Spleen (tissue), 7 donors: Measurements from ENCODE around the gene MRPL40.

Source experiments
- POLR2A ChIP-seq, 3 donors: fragments of 450-650 bp; IDR thresholded peaks; one replicate each; pipeline ENCODE4 v1.5.1; 2017; ENCODE audit warnings: antibody characterized with exemption in 3 of 3, mild to moderate bottlenecking in 1 of 3
- TF ChIP-seq, protein P1 (sequence below), 11 experiments: fragments of 200-600 bp in 7 of 11; fragments of 450-650 bp in 4 of 11; sonication (generic) in 4 of 11; IDR thresholded peaks in 8 of 11; conservative IDR thresholded peaks in 3 of 11; 1 replicate in 7 of 11; 2 replicates in 4 of 11; pipeline versions ENCODE4 v1.4.0 to v1.8.0; 2016 to 2021; ENCODE audit warnings: antibody characterized with exemption in 11 of 11, inconsistent platforms in 4 of 11, mild to moderate bottlenecking in 1 of 11
- donor health status: DM: no; HTN: no; CAD: no; lungs with moderate emphysema.
- donor health status: DM: no; HTN: no; CAD: no.
- donor health status: DM: no; HTN: no; CAD: no.

DNA sequence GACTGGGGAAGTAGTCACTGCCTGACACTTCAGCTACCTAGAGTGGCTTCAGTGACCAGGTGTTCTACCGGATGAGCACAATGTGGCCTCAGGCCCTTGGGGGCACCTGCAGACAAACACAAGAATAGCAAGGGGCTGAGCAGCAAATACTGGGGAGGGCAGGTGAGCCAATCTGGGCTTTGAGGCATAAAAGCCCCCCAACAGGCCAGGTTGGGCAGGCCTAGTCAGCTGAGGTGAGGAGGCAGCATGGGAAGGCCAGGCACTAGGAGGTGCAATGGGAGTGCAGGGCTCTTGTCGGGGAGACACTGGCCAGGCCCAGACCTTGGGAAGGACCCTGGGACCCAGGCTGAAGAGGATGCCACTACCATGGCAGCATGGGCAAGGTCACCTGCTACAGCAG is 37.7 kb downstream of the MRPL40 start:
- TF ChIP-seq, protein P1, sequence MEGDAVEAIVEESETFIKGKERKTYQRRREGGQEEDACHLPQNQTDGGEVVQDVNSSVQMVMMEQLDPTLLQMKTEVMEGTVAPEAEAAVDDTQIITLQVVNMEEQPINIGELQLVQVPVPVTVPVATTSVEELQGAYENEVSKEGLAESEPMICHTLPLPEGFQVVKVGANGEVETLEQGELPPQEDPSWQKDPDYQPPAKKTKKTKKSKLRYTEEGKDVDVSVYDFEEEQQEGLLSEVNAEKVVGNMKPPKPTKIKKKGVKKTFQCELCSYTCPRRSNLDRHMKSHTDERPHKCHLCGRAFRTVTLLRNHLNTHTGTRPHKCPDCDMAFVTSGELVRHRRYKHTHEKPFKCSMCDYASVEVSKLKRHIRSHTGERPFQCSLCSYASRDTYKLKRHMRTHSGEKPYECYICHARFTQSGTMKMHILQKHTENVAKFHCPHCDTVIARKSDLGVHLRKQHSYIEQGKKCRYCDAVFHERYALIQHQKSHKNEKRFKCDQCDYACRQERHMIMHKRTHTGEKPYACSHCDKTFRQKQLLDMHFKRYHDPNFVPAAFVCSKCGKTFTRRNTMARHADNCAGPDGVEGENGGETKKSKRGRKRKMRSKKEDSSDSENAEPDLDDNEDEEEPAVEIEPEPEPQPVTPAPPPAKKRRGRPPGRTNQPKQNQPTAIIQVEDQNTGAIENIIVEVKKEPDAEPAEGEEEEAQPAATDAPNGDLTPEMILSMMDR (IDR thresholded peaks at IDR 0.05 in 8 of 11, conservative IDR thresholded peaks at IDR 0.05 in 3 of 11): no peak
- TF ChIP-seq POLR2A (IDR thresholded peaks at IDR 0.05): no peak
